ENCODE results near the gene NECAB3.

DNA sequence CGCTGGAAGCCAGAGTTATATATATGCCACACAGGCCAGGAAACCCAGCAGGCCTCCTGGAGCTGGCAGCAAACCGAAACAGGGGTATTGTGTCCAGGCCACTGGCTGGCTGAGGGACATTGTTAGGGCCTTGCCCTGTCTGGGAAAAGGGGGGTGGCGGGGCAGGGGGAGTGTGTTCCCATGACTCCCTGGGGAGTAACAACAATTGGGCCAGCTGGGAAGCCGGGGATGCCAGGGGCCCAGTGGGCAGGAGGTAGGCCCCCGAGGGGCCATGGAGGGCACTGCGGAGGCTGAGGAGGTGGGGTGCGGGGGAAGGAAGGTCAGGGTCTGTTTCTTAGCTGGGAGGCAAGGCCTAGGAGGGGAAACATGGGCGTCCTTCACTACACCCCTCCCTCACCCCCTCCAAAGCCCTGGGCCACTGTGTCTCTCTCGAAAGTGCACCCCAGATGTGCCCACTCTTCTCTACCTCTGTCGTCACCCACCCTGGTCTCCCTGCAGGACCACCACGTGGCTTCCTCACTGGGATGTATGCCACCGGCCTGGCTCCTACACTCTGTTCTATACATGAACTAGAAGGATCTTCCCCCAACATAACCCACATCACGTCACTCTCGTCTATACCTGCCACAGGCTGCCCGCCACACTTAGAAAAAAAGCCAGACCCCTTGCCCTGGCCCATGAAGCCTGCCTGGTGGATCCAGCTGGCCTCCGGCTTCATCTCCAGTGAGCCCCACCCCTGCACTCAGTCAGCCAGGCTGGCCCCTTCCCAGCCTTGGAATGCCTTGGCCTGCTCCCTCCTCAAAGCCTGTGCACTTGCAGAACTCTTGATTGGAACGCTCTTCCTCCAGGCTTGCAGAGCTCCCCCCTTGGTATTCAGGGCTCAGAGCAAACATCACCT is 19.8 kb upstream of the NECAB3 start:
- TF ChIP-seq EZH2 (optimal IDR thresholded peaks at IDR 0.05; ENCODE audit: low read depth, low read length) (no peak), EZH2phosphoT487 (IDR thresholded peaks at IDR 0.05; ENCODE audit: low read length) (no peak)
- TF ChIP-seq, protein P1, sequence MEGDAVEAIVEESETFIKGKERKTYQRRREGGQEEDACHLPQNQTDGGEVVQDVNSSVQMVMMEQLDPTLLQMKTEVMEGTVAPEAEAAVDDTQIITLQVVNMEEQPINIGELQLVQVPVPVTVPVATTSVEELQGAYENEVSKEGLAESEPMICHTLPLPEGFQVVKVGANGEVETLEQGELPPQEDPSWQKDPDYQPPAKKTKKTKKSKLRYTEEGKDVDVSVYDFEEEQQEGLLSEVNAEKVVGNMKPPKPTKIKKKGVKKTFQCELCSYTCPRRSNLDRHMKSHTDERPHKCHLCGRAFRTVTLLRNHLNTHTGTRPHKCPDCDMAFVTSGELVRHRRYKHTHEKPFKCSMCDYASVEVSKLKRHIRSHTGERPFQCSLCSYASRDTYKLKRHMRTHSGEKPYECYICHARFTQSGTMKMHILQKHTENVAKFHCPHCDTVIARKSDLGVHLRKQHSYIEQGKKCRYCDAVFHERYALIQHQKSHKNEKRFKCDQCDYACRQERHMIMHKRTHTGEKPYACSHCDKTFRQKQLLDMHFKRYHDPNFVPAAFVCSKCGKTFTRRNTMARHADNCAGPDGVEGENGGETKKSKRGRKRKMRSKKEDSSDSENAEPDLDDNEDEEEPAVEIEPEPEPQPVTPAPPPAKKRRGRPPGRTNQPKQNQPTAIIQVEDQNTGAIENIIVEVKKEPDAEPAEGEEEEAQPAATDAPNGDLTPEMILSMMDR (IDR thresholded peaks at IDR 0.05; ENCODE audit: low read length): no peak

All from MM.1S (cell line).